Right renal pelvis (tissue), 4 donors: Measurements from ENCODE around the gene OR2T6. TPM values are rescaled to one million over a fixed set of nuclear protein-coding genes. Genes with fewer than 3 reads are reported as not detected.
"Not testable (repeated sequence)": the region's sequence is repeated elsewhere in the genome, so short reads cannot be mapped to it uniquely, and the experiment has no call there.

ENCODE experiments used
- DNase-seq, 4 donors: peaks; one replicate each; pipeline ENCODE4 v3.0.0-alpha.2; 2013; ENCODE audit warnings: low read depth in 4 of 4, low spot score in 3 of 4, missing footprints in 1 of 4
- polyA plus RNA-seq, 4 donors: library from polyadenylated mRNA; unstranded; fragments of 120-200 nt; gene quantifications; one replicate each; pipeline ENCODE4 v1.2.1, GENCODE V29; 2013; ENCODE audit not compliant: insufficient read length in 4 of 4

The OR2T6 gene, protein sequence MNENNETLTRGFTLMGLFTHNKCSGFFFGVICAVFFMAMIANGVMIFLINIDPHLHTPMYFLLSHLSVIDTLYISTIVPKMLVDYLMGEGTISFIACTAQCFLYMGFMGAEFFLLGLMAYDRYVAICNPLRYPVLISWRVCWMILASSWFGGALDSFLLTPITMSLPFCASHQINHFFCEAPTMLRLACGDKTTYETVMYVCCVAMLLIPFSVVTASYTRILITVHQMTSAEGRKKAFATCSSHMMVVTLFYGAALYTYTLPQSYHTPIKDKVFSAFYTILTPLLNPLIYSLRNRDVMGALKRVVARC
- polyA plus RNA-seq, result under 1 TPM; 0.05 to 0.34 (median 0.10) TPM

DNA sequence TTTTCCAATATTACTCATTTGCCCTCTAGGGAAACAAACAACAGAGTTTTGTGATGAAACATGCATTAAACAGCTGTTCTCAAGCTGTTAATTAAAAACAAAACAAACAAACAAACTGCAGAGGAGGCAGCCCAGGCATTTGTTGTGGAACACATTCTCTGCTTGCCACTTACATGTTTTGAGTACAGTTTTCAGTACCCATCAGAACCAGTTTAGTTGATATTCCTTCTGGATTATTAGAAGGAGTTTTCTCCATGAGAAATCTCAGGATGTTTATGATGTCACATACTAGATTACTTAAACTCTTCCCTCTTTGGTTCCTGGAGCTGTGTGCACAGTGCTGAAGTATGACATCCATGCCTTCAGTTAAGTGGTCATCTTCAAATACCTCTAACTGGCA, at the start of gene OR2T6:
OR2T6 (plus strand) TSS at position 301 of the 400 bp plus-strand sequence. CDS start 11,863 bp downstream, outside the sequence.
- no peak for DNase-seq

DNA sequence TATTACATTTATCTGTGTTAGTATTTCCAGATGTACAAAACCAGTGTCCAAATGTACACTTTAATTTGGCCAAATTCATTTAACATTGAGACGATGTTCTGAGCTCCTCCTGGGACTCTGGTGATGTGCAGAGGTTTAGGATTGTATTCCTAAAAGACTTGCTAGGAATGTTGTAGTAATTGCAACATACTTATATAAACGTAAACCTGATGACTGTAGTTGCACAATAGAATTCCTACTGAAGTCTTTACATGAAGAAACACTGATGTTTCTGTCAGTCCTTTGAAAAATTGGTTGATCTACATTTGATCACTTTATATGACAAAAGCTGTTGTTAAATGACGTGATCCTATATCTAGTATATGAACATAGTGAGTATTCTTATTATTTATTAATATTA, 32.1 kb upstream of the OR2T6 start:
- no peak for DNase-seq

DNA sequence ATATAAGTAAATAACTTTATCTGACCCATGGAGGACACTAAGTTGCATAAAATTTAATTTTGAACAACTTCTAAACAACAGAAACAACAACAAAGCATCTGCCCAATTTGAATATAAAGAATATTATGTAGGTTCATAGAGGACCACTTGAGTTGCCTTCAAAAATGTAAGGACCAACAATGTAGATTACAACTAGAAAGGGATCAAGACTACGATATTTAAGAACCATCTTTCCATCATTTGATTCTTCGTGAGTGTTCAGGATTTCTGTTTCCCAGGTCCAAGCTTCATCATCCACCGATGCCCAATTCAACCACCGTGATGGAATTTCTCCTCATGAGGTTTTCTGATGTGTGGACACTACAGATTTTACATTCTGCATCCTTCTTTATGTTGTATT, 27.1 kb upstream of the OR2T6 start, which contains the start of gene OR14C36:
OR14C36 (plus strand) TSS at position 301 of the 400 bp plus-strand sequence; CDS start at position 301, 0 bp downstream.
- no peak for DNase-seq

DNA sequence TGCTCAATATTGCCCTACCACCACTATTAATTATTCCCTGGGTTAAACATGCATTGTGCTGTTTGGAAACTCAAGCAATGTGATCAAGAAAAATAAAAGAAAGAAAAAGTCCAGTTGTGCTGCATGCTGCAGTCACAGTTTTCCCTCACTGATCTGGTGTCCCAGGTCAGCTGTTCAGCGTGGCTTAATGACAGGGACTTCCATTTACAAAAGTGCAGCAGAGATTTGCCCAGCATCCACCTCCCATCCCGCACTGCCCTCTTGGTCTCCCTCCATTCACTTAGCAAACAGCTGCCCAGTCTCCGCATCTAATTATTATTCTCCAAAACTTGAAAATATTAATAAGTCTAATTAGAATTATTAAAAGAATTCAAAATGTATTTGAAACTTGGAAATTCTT, 16.1 kb upstream of the OR2T6 start:
- no peak for DNase-seq

DNA sequence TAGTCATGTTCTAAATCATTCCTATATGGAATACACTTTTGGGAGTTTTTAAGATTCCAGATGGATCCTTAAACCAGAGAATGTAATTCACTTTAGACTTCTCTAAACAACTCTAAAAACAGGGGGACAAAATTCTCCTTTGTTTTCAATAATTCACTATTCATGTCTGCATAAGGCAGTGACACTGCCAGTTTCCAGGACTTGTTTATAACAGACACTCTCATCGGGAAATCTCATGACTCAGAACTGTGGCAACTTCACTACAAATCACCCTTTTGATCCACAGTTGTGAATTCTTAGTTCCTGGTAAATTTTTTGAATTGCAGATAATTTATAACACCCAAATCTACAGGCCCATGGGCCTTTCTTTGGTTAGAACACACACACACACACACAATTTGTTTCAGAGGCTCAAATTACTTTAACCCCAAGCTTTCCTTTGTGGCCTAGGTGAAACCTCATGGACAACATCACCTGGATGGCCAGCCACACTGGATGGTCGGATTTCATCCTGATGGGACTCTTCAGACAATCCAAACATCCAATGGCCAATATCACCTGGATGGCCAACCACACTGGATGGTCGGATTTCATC, 14.3 kb upstream of the OR2T6 start, which contains the start of gene OR2T4:
OR2T4 (plus strand) TSS at position 545 of the 595 bp plus-strand sequence; CDS start at position 545, 0 bp downstream.
- DNase-seq, result no peak

DNA sequence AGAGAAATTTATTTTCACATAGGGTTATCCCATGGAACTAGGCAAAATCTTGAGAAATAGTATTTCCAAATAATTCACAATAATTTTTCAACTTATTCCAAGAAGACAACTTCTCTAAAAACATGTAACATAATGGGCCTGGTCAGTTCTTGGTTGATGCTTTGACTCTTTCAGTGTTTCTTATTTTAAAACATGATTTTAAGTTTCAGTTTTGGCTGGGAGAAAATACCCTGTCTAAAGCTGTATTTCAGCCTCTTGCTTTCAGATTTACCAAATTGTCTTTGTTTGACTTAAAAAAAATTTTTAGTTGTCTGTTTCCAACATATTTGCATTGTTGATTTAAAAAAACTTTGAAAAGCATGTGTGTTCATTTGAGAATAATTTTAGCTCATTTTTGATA, 8.9 kb upstream of the OR2T6 start:
- no peak for DNase-seq

DNA sequence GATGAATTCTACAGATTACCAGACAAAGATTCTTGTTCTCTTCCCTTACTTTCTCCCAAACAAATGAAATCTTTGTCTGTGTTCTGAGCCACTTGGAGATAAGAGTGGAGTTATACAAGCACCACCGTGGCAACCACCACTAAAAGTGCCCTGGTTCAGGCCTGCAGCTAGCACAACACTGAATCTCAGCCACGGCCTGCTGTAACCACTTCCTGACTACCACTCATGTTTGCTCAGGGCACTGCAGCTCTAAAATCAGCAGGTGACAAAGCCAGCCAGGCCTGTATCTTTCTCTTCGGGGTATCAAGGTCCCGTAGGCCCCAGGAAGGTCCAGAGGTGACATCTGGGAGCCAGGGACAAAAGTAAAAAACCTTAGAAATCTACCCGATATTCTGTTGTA, 3.2 kb upstream of the OR2T6 start:
- no peak for DNase-seq

DNA sequence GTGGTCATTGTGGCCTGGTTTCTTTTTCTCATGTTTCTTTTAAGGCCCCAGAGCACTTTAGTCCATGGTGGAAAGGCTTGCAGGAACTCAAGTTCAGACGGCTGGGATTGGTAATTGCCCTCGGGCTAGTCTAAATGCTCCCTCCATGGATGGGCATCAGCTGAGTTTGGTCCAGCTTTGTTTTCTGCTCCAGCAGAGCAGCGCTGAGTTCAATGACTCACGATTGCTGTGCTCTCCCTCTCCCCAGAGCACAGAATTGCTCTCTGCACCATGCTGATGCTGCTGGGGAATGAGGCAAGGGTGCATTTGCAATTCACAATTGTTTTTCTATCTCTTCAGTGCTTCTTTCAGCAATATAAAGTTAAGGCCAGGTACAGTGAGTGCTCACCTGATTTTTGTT, 1.8 kb upstream of the OR2T6 start:
- no peak for DNase-seq

DNA sequence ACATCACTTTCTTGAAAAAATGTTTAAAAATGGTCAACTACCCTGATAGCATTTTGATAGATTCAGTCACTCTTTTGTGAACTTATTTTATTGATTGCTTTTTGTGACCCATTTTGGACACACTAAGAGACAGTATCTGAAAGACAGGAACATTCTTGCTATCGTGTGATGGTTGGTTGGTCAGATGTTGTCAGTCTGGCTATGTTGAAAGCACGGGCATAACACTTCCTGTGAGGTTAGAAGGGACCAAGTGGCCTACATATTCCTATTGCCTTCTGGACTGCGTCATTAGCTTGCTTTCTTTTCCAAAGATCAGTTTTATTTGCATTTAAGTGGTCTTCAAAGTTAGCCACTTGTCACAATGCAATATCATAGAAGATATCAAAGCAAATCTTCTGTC, 1.4 kb downstream of the OR2T6 start:
- no peak for DNase-seq

DNA sequence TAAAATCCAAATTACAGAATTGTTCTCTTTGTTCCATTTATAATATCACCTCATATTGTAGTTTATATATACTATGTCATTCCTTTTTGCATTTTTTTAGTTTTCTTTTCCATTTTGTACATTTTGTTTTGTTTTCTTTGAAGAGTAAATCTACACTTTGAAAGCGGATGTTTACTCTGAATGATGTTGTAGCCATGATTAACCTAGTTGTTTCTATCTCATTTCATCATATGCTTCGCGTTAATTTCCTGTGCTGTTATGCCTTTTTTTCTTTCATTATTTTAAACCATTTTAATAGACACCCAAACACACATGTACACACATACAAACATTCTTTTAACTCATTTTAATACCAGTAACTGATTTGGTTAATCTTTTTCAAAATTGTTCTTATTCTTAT, 5.3 kb downstream of the OR2T6 start:
- DNase-seq, result no peak

DNA sequence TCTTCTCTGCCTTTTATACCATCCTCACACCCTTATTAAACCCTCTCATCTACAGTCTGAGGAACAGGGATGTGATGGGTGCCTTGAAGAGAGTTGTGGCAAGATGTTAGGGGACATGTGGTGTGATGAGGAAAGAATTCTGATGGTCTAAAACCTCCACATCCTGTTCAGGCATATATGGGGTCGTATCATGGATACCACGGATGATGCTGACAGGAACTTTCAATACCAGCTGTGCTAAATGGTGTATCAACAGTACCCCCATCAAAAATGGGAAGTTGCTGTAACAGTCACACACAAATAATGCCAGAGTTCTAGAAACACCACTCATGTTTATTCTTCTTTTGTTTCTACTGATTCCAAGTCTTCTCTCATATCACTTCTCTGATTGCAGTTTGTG, 12.9 kb downstream of the OR2T6 start:
- DNase-seq, result no peak

DNA sequence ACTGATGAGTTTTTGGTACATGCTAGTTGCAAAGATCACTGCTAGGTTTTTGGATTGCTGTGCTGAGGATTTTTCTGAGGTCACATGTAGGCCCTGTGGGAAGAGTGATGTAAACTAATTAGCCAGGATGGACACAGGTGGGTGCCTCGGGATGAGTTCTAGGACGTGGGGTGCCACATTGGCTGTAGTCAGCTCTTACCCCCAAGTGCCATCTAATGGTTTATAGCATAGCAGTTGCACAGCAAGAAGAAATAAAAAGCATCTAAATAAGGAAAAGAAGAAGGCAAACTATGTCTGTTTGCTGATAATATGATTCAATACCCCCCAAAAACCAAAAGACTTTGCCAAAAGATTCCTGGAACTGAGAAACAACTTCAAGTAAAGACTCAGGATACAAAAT, 17.5 kb downstream of the OR2T6 start:
- no peak for DNase-seq

DNA sequence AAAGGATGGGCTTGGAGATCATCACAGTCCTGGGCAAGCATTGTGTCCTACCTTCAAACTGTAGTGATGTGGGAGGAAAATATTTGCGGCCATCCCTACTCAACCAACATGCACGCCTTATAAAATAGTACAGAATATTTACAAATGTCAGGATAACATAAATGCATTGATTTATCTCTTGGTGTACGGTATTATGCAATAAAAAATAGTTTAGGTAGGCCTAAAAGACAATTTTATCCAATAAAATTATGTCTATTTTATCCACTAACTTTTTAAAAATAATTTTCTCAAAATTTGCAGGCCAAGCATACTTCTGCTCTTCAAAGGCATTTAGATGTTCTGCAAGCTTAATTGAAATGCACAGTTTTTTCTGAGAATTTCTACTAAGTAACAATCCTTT, 27.2 kb downstream of the OR2T6 start, which contains the start of gene OR2T1:
OR2T1 (plus strand) TSS at position 301 of the 400 bp plus-strand sequence. CDS start 3,100 bp downstream, outside the sequence.
- no peak for DNase-seq

DNA sequence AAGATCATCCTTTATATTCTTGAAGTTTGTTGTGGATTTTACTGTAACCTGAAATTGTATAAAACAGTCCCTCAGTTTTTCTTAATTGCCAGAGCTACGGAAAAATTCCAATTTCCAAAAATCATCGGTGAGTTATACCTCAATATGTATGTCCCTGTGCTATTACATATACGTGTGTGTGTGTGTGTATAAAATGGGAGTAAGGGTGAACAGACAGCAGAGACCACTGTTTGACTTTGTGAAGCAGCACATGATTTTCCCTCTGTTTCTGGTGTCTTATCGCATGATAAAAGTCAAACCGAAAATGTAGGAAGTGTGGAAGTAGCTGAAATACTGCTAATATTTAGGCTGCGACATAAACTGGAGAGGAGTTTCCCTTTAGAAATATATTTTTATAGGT, 28.5 kb downstream of the OR2T6 start:
- no peak for DNase-seq

DNA sequence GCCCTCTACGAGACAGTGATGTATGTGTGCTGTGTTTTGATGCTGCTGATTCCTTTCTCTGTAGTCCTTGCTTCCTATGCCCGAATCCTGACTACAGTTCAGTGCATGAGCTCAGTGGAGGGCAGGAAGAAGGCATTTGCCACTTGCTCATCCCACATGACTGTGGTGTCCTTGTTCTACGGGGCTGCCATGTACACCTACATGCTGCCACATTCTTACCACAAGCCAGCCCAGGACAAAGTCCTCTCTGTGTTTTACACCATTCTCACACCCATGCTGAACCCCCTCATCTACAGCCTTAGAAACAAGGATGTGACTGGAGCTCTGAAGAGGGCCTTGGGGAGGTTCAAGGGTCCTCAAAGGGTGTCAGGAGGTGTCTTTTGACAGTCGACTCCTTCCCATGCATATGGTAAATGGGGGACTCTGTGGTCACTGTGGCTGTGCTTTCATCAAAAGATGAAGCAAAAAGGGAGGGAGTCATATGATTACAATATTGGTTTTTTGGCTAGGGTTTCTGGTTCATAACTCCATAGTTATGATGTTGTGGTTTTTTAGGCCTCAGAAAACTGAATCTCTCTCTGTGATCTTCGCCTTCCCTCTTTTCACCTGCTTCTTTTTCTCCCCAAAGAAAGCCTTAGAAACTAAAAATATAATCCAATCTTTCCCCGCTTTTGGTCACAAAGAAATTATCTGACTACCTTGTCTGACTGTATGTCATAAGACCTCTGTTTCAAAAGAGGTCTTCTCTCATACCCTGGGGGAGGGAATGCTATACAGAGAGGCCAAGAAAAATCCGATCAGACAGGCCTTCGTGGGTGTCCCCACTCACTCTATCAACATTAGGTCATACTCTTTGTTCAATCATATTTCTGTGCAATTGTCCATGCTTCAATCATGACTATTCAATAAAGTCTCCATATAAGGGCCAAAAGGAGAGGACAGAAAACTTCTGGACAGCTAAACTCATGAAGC, 31.5 kb downstream of the OR2T6 start:
- no peak for DNase-seq

DNA sequence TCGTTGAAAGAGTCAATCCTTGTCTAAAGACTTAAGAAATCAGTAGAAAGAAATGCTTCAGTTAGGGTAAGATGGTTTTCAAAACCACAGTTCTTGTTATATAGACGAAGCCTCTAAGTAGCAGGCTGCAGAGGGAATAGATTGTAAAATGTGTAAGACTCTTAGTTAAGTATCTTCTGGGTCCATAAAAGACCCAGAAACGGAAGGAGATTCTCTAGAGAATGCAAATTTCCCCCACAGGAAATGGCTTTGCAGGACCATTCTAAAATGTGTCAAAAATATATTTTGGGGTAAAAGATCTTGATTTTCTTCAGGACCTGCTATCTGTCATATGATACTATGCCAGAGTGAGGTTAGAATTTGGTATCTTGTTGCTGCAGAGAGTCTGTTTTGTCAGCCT, 40.7 kb downstream of the OR2T6 start:
- no peak for DNase-seq

DNA sequence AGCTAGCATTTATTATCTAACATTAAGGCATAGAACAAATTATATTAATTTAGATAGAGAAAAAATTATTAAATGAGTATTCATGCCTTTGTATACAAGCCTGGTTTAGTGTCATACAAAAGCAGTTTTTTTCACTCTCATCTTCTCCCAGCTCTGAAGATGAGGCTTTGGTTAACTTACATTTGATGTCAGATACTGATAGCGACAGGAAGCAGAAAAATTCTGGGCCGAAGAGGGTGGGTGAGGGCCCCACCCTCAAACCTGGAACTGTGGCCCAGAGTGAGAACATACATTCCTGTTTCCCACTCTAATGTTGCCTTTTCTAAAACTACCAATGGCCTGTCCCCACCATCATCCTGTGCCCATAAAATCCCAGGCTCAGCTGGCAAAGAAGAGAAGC, 42.3 kb downstream of the OR2T6 start:
- DNase-seq, result no peak

DNA sequence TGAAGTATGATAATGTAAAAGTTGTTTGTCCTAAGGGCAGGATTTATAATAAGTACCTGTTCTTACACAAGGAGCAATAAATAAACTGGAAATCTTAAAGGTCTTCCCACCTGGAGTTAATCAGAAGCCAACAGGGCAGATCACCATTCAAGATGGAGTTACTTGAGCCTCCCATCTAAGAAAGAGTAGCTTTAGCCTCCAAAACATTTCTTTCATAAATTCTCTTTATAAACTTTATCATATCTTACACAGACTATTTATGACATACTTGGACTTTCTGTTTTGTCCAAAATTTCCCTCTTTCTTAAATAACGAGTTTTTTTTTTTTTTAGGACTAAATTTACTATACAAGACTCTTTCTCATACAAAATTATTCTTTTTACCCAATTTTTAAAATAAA, 45.8 kb downstream of the OR2T6 start:
- DNase-seq, result no peak

DNA sequence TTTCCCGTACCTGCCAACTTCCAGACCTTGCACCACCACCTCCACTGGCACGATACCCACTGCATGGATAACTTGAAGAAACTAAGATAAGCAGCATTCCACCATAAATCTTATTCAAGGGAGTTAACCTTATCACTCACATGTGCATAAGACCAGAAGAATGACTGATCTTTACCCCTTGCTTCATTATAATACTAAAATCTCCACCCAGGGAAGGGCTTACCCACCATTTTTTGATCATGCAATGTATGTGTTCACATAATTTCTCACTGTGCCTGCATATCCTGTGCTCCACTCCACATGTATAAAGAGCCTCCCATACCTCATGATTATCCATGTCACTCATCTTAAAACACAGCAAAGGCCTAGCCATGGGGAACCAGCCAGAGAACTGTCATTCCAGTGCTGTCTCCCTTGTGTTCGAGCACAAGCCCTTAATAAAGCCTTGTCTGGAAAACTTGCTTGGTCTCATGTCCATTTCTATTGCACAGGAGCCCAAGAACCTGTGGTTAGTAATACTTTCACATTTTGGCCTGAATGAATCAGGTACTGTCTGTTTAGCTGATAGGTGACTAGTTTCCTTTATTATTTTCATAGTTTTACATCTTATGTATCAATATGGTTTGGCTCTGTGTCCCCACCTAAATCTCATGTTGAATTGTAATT, 52.1 kb downstream of the OR2T6 start:
- DNase-seq, result not testable (repeated sequence)

DNA sequence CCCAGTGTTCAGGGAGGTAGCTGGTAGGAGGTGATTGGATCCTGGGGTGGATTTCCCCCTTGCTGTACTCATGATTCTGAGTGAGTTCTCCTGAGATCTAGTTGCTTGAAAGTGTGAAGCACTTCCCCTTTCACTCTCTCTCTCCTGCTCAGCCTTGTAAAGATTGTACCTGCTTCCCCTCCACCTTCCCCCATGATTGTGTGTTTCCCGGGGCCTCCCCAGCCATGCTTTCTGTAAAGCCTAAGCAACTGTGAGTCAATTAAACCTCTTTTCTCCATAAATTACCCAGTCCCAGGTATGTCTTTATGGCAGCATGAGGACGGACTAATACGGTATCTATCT, 52.6 kb downstream of the OR2T6 start:
- DNase-seq, result not testable (repeated sequence)
